Fibroblast of lung (primary cell): ENCODE data around the gene RERG.

Source experiments
- CTCF ChIP-seq, 2 donors: IDR thresholded peaks in 1 of 2; conservative IDR thresholded peaks in 1 of 2; 1 replicate in 1 of 2; 2 replicates in 1 of 2; pipeline ENCODE4 v1.5.1; 2011 to 2012; ENCODE audit warnings: low read length in 2 of 2, control low read depth in 1 of 2, inconsistent platforms in 1 of 2, low read depth in 1 of 2, mild to moderate bottlenecking in 1 of 2
- EZH2 ChIP-seq: IDR thresholded peaks from 2 replicates; pipeline ENCODE4 v1.5.1; 2012; ENCODE audit warnings: low read length, control low read depth, mild to moderate bottlenecking; ENCODE audit errors: missing control alignments

GRCh38 chr12:15220451-15220850 is 766 bp downstream of the RERG start:
- TF ChIP-seq EZH2, result no peak
- no peak for TF ChIP-seq CTCF (conservative IDR thresholded peaks at IDR 0.05 in 1 of 2, IDR thresholded peaks at IDR 0.05 in 1 of 2; ENCODE audit: low read depth in 1 of 2, low read length in 2 of 2)
